HFFc6 (cell line): ENCODE measurements around the gene WASF2. TPM values are rescaled to one million over a fixed set of nuclear protein-coding genes. Genes with fewer than 3 reads are reported as not detected.
A peak's percentile ranks its signal among the peaks of the same experiment; 100 is the strongest.
"Not testable (repeated sequence)": the region's sequence is repeated elsewhere in the genome, so short reads cannot be mapped to it uniquely, and the experiment has no call there.

ENCODE experiments used
- DNase-seq: peaks from one replicate; pipeline ENCODE4 v3.0.0-alpha.2; 2018
- H3K27ac Mint-ChIP-seq: 2 replicates; pipeline ENCODE4 v1.8.0; 2020; ENCODE audit warnings: mild to moderate bottlenecking, mixed read lengths
- H3K27me3 Mint-ChIP-seq: 2 replicates; pipeline ENCODE4 v1.8.0; 2021; ENCODE audit warnings: mild to moderate bottlenecking, moderate library complexity, mixed read lengths; ENCODE audit not compliant: insufficient read depth
- H3K36me3 Mint-ChIP-seq: 2 replicates; pipeline ENCODE4 v1.8.0; 2021; ENCODE audit warnings: low read depth, mixed read lengths
- H3K4me1 Mint-ChIP-seq: 2 replicates; pipeline ENCODE4 v1.8.0; 2020; ENCODE audit warnings: low read depth, mixed read lengths
- H3K4me3 Mint-ChIP-seq: 2 replicates; pipeline ENCODE4 v1.8.0; 2020; ENCODE audit warnings: mild to moderate bottlenecking, moderate library complexity, mixed read lengths
- H3K9me3 Mint-ChIP-seq: 2 replicates; pipeline ENCODE4 v1.8.0; 2020; ENCODE audit warnings: mild to moderate bottlenecking, mixed read lengths
- total RNA-seq, 6 experiments: library from RNA; stranded (reverse); fragmentation: NEBNext Ultra II Directional; extraction: Animal tissue kit (Norgen Biotek cat#: 25700); gene quantifications; 2 replicates in 1 of 6; 3 replicates in 5 of 6; pipeline ENCODE4 v1.2.3, GENCODE V29; 2021
- TF ChIP-seq, protein P1 (sequence below): fragments of 200-600 bp; sonication (generic); IDR thresholded peaks from 2 replicates; pipeline ENCODE4 v1.5.0; 2021; ENCODE audit warnings: antibody characterized with exemption, mild to moderate bottlenecking

WASF2 gene
- total RNA-seq, 6 experiments from 2014 or later = 84.4 to 99.7 (median 93.1) TPM

DNA sequence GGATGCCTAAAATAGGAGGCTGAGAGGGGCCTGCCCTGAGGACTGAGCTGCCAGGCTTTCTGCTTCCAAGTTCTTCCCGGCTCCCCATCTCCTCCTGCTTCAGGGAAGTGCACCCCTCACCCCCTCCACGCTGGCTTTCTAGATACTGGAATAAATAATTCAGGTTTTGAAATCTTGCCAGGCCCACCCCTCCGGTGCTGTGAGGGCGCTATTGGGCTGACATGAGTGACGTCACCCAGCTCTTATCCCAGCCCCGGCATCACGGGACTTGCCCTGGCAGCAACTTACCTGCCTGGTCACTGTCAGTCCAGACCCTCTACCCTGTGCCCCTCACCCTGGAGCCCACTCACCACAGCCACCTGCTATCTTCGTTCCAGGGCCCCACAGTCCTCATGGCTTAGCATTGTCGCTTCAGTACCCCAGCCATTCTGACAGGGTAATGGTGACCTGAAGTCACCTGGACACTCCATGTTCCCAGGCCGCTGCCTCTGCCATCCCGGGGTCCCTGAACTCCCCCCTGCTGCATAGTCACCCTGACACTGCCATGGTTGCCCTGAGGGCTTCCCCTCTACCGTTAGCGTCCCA, 98.4 kb downstream of the WASF2 start:
- no peaks in the 10 kb centered on the region for H3K9me3 Mint-ChIP-seq
- TF ChIP-seq, protein P1, sequence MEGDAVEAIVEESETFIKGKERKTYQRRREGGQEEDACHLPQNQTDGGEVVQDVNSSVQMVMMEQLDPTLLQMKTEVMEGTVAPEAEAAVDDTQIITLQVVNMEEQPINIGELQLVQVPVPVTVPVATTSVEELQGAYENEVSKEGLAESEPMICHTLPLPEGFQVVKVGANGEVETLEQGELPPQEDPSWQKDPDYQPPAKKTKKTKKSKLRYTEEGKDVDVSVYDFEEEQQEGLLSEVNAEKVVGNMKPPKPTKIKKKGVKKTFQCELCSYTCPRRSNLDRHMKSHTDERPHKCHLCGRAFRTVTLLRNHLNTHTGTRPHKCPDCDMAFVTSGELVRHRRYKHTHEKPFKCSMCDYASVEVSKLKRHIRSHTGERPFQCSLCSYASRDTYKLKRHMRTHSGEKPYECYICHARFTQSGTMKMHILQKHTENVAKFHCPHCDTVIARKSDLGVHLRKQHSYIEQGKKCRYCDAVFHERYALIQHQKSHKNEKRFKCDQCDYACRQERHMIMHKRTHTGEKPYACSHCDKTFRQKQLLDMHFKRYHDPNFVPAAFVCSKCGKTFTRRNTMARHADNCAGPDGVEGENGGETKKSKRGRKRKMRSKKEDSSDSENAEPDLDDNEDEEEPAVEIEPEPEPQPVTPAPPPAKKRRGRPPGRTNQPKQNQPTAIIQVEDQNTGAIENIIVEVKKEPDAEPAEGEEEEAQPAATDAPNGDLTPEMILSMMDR = no peak; the same call in 1 of the 2 replicates
- H3K4me1 Mint-ChIP-seq = peaks cover 36% of the 10 kb centered on the region
- H3K36me3 Mint-ChIP-seq = no peaks in the 10 kb centered on the region
- H3K27ac Mint-ChIP-seq = peak overlapping the region; percentile 93
- H3K4me3 Mint-ChIP-seq = peak overlapping the region; percentile 89
- no peaks in the 10 kb centered on the region; the same call in 1 of the 2 replicates for H3K27me3 Mint-ChIP-seq
- DNase-seq = peak; percentile 21

DNA sequence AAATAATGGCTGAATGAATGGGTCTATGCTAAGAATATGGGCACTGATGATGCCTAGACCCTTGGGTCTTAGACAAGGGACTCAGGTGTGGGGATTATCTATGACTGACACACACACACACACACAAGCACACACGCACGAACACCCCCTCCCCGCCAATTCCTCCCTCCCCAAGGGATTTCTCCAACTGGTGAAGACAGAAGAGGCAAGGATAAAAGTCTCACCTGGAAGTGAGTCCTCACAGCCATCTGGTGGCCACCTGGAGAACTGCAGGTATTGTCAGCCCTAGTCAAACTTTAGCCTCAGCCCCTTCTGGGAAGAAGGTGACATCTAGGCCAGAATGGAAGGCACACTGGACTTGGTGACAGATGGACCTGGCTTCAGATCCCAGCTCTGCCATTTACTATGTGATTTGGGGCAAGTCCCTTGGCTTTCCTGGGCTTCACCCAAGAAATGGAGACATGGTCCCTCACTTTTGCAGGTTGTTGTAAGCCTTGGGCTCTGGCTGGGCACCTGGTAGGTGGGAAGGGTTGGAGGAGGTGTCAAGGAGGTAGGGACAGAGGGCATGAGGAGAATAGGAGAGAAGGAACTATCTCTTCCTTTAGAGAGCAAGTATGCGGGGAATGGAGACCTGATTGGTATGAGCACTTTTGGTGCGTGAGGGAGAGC, 101.5 kb downstream of the WASF2 start:
- H3K27me3 Mint-ChIP-seq = no peaks in the 10 kb centered on the region; the same call in none of the 2 replicates
- TF ChIP-seq, protein P1 = peak; percentile 92
- H3K4me1 Mint-ChIP-seq = peaks cover 17% of the 10 kb centered on the region
- no peaks in the 10 kb centered on the region for H3K36me3 Mint-ChIP-seq
- H3K27ac Mint-ChIP-seq = no peak overlapping the region
- no peak overlapping the region for H3K4me3 Mint-ChIP-seq
- no peaks in the 10 kb centered on the region for H3K9me3 Mint-ChIP-seq
- peak; percentile 36 for DNase-seq

DNA sequence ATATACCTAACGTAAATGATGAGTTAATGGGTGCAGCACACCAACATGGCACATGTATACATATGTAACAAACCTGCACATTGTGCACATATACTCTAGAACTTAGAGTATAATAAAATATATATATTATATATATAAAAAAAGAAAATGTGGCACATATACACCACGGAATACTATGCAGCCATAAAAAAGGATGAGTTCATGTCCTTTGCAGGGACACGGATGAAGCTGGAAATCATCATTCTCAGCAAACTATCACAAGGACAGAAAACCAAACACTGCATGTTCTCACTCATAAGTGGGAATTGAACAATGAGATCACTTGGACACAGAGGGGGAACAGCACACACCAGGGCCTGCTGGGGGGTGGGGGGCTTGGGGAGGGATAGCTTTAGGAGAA, 105.2 kb downstream of the WASF2 start:
- DNase-seq, H3K9me3 Mint-ChIP-seq, H3K27ac Mint-ChIP-seq, H3K4me3 Mint-ChIP-seq, H3K4me1 Mint-ChIP-seq, H3K27me3 Mint-ChIP-seq, H3K36me3 Mint-ChIP-seq: not testable (repeated sequence)

DNA sequence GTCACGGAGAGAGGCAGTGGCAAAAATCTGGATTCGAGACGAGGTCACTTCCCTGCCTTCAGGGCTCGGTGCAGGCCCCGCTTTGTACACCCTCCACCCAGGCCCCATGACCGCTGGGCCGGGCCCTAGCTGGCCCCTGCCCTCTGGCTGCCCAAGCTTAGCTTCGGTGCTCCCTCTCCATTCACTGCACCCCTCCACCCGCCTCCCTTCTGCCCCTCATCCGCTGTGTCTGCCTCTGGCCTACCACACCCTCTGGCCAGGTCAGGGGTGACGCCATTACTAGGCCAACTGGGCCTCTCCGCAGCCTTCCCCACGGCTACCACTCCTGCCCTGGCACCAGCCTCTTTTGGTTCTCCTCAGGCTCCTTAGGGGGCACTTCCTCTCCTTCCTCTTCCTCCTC, 106.3 kb downstream of the WASF2 start:
- Mint-ChIP-seq H3K9me3 (no peaks in the 10 kb centered on the region), H3K27ac (no peak overlapping the region), H3K4me1 (no peaks in the 10 kb centered on the region), H3K4me3 (no peak overlapping the region), H3K36me3 (no peaks in the 10 kb centered on the region), H3K27me3 (peaks cover 5% of the 10 kb centered on the region)
- TF ChIP-seq, protein P1 = no peak
- DNase-seq = no peak

DNA sequence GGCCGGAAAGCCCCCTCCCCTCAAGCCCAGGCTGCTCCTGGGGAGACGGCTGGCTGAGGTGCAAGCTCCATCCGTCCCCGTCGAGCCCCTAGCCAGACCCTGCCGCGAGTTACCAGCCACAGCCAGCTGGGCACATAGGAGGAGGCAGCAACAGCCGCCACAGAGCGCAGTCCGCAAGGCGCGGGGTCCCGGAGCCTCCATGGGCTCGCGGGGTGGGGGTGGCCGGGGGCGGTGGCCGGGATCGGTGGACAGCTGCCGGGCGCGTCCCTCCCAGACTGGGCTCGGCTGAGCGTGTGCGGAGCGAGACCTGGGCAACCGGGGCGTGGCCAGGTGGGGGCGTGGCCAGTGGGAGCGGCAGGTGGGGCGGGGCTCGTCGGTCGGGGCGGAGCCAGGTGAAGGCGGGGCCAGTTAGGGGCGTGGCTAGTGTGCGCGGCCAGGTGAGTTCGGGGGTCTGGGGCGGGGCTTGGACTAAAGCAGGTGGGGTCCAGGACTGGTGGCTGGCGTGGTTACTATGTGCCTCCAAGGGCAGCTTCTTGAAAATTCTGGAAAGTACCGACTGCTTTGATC, 106.8 kb downstream of the WASF2 start, which contains the start of gene CD164L2:
Gene CD164L2, minus strand, starts transcription at position 295 of the 567 bp plus-strand sequence. Its CDS starts 94 bp downstream, at position 201.
- H3K36me3 Mint-ChIP-seq = no peaks in the 10 kb centered on the region
- no peak within 1 kb of the TSS for H3K27ac Mint-ChIP-seq
- TF ChIP-seq, protein P1 = no peak
- no peak for DNase-seq
- H3K4me3 Mint-ChIP-seq = no peak within 1 kb of the TSS
- no peaks in the 10 kb centered on the region for H3K9me3 Mint-ChIP-seq
- no peaks in the 10 kb centered on the region for H3K4me1 Mint-ChIP-seq
- peaks cover 5% of the 10 kb centered on the region for H3K27me3 Mint-ChIP-seq
